HepG2 (cell line): ENCODE measurements around the gene ACOX3.
A peak's percentile ranks its signal among the peaks of the same experiment; 100 is the strongest.

Experiments
- BRCA1 ChIP-seq: sonication (generic); formaldehyde crosslinking; IDR thresholded peaks from 2 replicates; pipeline ENCODE4 v1.4.0; 2020; ENCODE audit warnings: missing genetic modification reagents
- CTCF ChIP-seq: sonication (generic); formaldehyde crosslinking; IDR thresholded peaks from 2 replicates; pipeline ENCODE4 v1.5.0; 2020; ENCODE audit warnings: mild to moderate bottlenecking, missing genetic modification reagents, moderate library complexity
- HMG20A ChIP-seq: IDR thresholded peaks from 2 replicates; pipeline ENCODE4 v1.6.1; 2016; ENCODE audit warnings: borderline replicate concordance
- MAFK ChIP-seq, 2 experiments: IDR thresholded peaks in 1 of 2; conservative IDR thresholded peaks in 1 of 2; 2 replicates each; pipeline ENCODE4 v1.6.1; 2011; ENCODE audit warnings: improper control_type of control experiment in 2 of 2, low read length in 2 of 2
- MAX ChIP-seq: IDR thresholded peaks from 2 replicates; pipeline ENCODE4 v1.6.1; 2012; ENCODE audit warnings: inconsistent platforms
- MIER3 ChIP-seq: IDR thresholded peaks from 2 replicates; pipeline ENCODE4 v1.6.1; 2016; ENCODE audit warnings: missing compliant biosample characterization, borderline replicate concordance
- MYNN ChIP-seq: sonication (generic); formaldehyde crosslinking; IDR thresholded peaks from 2 replicates; pipeline ENCODE4 v1.4.0; 2020; ENCODE audit warnings: mild to moderate bottlenecking, low read depth, missing genetic modification reagents
- POLR2A ChIP-seq, 2 experiments: IDR thresholded peaks; 2 replicates each; pipeline ENCODE4 v1.6.1; 2011; ENCODE audit warnings: low read depth in 2 of 2, low read length in 2 of 2, mild to moderate bottlenecking in 1 of 2, moderate library complexity in 1 of 2; ENCODE audit not compliant: insufficient read depth in 1 of 2
- SAFB2 ChIP-seq: sonication (generic); formaldehyde crosslinking; IDR thresholded peaks from 2 replicates; pipeline ENCODE4 v1.5.1; 2020; ENCODE audit warnings: missing genetic modification reagents, low read depth, mild to moderate bottlenecking, borderline replicate concordance
- TARDBP ChIP-seq: sonication (generic); formaldehyde crosslinking; IDR thresholded peaks from 2 replicates; pipeline ENCODE4 v1.8.0; 2022; ENCODE audit warnings: mild to moderate bottlenecking, missing genetic modification reagents
- TFE3 ChIP-seq: IDR thresholded peaks from 2 replicates; pipeline ENCODE4 v1.6.1; 2016
- ZBTB49 ChIP-seq: sonication (generic); formaldehyde crosslinking; IDR thresholded peaks from 2 replicates; pipeline ENCODE4 v1.4.0; 2020; ENCODE audit warnings: missing genetic modification reagents, borderline replicate concordance
- ZNF670 ChIP-seq: sonication (generic); formaldehyde crosslinking; IDR thresholded peaks from 2 replicates; pipeline ENCODE4 v1.8.0; 2022; ENCODE audit warnings: mild to moderate bottlenecking, missing genetic modification reagents, borderline replicate concordance
- ZNF740 ChIP-seq: sonication (generic); formaldehyde crosslinking; IDR thresholded peaks from 2 replicates; pipeline ENCODE4 v1.4.0; 2020; ENCODE audit warnings: missing genetic modification reagents

GRCh38 chr4:8419222-8420041 lies 21.1 kb downstream of the ACOX3 start:
- no peak for TF ChIP-seq ZNF740 (CRISPR knock-in tag)
- no peak for TF ChIP-seq ZBTB49 (CRISPR knock-in tag)
- TF ChIP-seq BRCA1, result no peak
- TF ChIP-seq SAFB2, result no peak
- TF ChIP-seq MAX, result no peak
- TF ChIP-seq MIER3 (CRISPR knock-in tag), result no peak
- no peak for TF ChIP-seq TARDBP (CRISPR knock-in tag)
- no peak for TF ChIP-seq ZNF670 (CRISPR knock-in tag)
- TF ChIP-seq MAFK (conservative IDR thresholded peaks at IDR 0.05 in 1 of 2, IDR thresholded peaks at IDR 0.05 in 1 of 2; ENCODE audit: low read length in 2 of 2), result peak; percentile 63 to 66
- TF ChIP-seq TFE3 (CRISPR knock-in tag), result no peak
- no peak for TF ChIP-seq HMG20A (CRISPR knock-in tag)
- TF ChIP-seq CTCF (CRISPR knock-in tag), result no peak
- TF ChIP-seq POLR2A (IDR thresholded peaks at IDR 0.05; ENCODE audit: insufficient read depth in 1 of 2, low read depth in 2 of 2, low read length in 2 of 2), result no peak
- no peak for TF ChIP-seq MYNN (CRISPR knock-in tag)
